Activated CD4-positive, alpha-beta memory T cell treated with anti-CD3 and anti-CD28 coated beads, Interleukin-2, amount 10 ng/mL, durations not matched to agents 7 days and 5 days (primary cell): Measurements from ENCODE around the gene ENOX1. TPM values are rescaled to one million over a fixed set of nuclear protein-coding genes. Genes with fewer than 3 reads are reported as not detected.

Experiments used
- total RNA-seq, 2 experiments: library from RNA; stranded (reverse); gene quantifications; one replicate each; pipeline ENCODE4 v1.2.3, GENCODE V29; 2021

Gene ENOX1
- total RNA-seq, 2 experiments from 2014 or later, result 0.25 to 0.38 TPM

Other genes starting within 250 kb of the ENOX1 start
- 1 to 10 TPM in 1 of 2 experiments, under 1 TPM in 1; 0.73 to 1.2 TPM for gene CCDC122, start 92.8 kb upstream of the ENOX1 start, total RNA-seq
- 1 to 10 TPM; 3.2 to 5.4 TPM for gene LACC1, start 92.9 kb upstream of the ENOX1 start, total RNA-seq